ENCODE results near the gene RANBP1. TPM values are rescaled to one million over a fixed set of nuclear protein-coding genes. Genes with fewer than 3 reads are reported as not detected.
A peak's percentile ranks its signal among the peaks of the same experiment; 100 is the strongest.

RANBP1 gene
- total RNA-seq, 2 experiments from 2014 or later: 406 to 570 TPM

GRCh38 chr22:20127318-20127868 is 11.5 kb downstream of the RANBP1 start:
- TF ChIP-seq CTCF (conservative IDR thresholded peaks at IDR 0.05; ENCODE audit: low read length) (no peak), EZH2phosphoT487 (IDR thresholded peaks at IDR 0.05; ENCODE audit: borderline replicate concordance, low read depth, low read length) (no peak)

GRCh38 chr22:20127869-20128618 is 12.1 kb downstream of the RANBP1 start:
- intact Hi-C loops (cut with micrococcal nuclease; ENCODE audit: unreplicated experiment): no loop called here
- Histone ChIP-seq H4K20me1 (ENCODE audit: insufficient read depth, low read length) (peaks cover 9% of the 10 kb centered on the region), H3K4me2 (ENCODE audit: low read length) (no peak overlapping the region), H3K27ac (ENCODE audit: low read depth, low read length, poor library complexity, severe bottlenecking) (no peak overlapping the region), H3K9me2 (ENCODE audit: insufficient read depth, low read length) (no peaks in the 10 kb centered on the region), H2AFZ (ENCODE audit: low read length) (no peak overlapping the region), H3K36me3 (ENCODE audit: insufficient read depth, low read length) (peaks cover 58% of the 10 kb centered on the region), H3K9me3 (ENCODE audit: low read length) (no peaks in the 10 kb centered on the region), H3K79me2 (ENCODE audit: insufficient read depth, low read depth, low read length) (peaks cover 4% of the 10 kb centered on the region; the same call in 1 of the 2 replicates), H3K4me1 (ENCODE audit: insufficient read depth, low read length, poor library complexity, severe bottlenecking) (peaks cover 11% of the 10 kb centered on the region), H3K4me3 (ENCODE audit: low read depth, low read length, poor library complexity, severe bottlenecking) (no peak overlapping the region)
- no peak for TF ChIP-seq EZH2phosphoT487 (IDR thresholded peaks at IDR 0.05; ENCODE audit: borderline replicate concordance, low read depth, low read length)
- no peak for TF ChIP-seq CTCF (conservative IDR thresholded peaks at IDR 0.05; ENCODE audit: low read length)
- no peak for DNase-seq (ENCODE audit: low spot score)
- ChIA-PET CTCF (ENCODE audit: unreplicated experiment) (interaction anchor here (0.6 kb wide), 1 partner anchor 11 kb away, joined by 3 read pairs; the partner anchor contains the start of gene TRMT2A), POLR2A (no interaction called here)
- no TSS peak for BruUV-seq (replicated peaks)

More at GRCh38 chr22:20127318-20127868, 11.5 kb downstream of the RANBP1 start:
- DNase-seq (ENCODE audit: low spot score): no peak
- no peaks in the 10 kb centered on the region for H3K9me2 ChIP-seq (ENCODE audit: insufficient read depth, low read length)
- no TSS peak for BruUV-seq (replicated peaks)
- no peak overlapping the region for H3K4me3 ChIP-seq (ENCODE audit: low read depth, low read length, poor library complexity, severe bottlenecking)
- H3K4me1 ChIP-seq (ENCODE audit: insufficient read depth, low read length, poor library complexity, severe bottlenecking): peaks cover 11% of the 10 kb centered on the region
- H2AFZ ChIP-seq (ENCODE audit: low read length): no peak overlapping the region
- no peak overlapping the region for H3K4me2 ChIP-seq (ENCODE audit: low read length)
- ChIA-PET CTCF (ENCODE audit: unreplicated experiment) (no interaction called here), POLR2A (no interaction called here)
- H3K36me3 ChIP-seq (ENCODE audit: insufficient read depth, low read length): peaks cover 63% of the 10 kb centered on the region
- H3K79me2 ChIP-seq (ENCODE audit: insufficient read depth, low read depth, low read length): peaks cover 5% of the 10 kb centered on the region; the same call in 1 of the 2 replicates
- intact Hi-C loops (cut with micrococcal nuclease; ENCODE audit: unreplicated experiment): no loop called here
- H3K9me3 ChIP-seq (ENCODE audit: low read length): no peaks in the 10 kb centered on the region
- H4K20me1 ChIP-seq (ENCODE audit: insufficient read depth, low read length): peaks cover 9% of the 10 kb centered on the region
- no peak overlapping the region for H3K27ac ChIP-seq (ENCODE audit: low read depth, low read length, poor library complexity, severe bottlenecking)

GRCh38 chr22:20128619-20128901 is 12.7 kb downstream of the RANBP1 start:
- H3K4me2 ChIP-seq (ENCODE audit: low read length): no peak overlapping the region
- no peak overlapping the region for H3K4me3 ChIP-seq (ENCODE audit: low read depth, low read length, poor library complexity, severe bottlenecking)
- CTCF ChIA-PET (ENCODE audit: unreplicated experiment): interaction anchor here (0.6 kb wide), 1 partner anchor 12 kb away, joined by 3 read pairs; the partner anchor contains the start of gene TRMT2A
- DNase-seq (ENCODE audit: low spot score): no peak
- BruUV-seq (replicated peaks): no TSS peak
- H3K9me3 ChIP-seq (ENCODE audit: low read length): no peaks in the 10 kb centered on the region
- no peak overlapping the region for H2AFZ ChIP-seq (ENCODE audit: low read length)
- TF ChIP-seq CTCF (conservative IDR thresholded peaks at IDR 0.05; ENCODE audit: low read length) (no peak), EZH2phosphoT487 (IDR thresholded peaks at IDR 0.05; ENCODE audit: borderline replicate concordance, low read depth, low read length) (no peak)
- H3K9me2 ChIP-seq (ENCODE audit: insufficient read depth, low read length): no peaks in the 10 kb centered on the region
- peaks cover 11% of the 10 kb centered on the region for H3K4me1 ChIP-seq (ENCODE audit: insufficient read depth, low read length, poor library complexity, severe bottlenecking)
- H4K20me1 ChIP-seq (ENCODE audit: insufficient read depth, low read length): peaks cover 9% of the 10 kb centered on the region
- POLR2A ChIA-PET: no interaction called here
- H3K27ac ChIP-seq (ENCODE audit: low read depth, low read length, poor library complexity, severe bottlenecking): peak overlapping the region; percentile 4
- H3K79me2 ChIP-seq (ENCODE audit: insufficient read depth, low read depth, low read length): peaks cover under 1% of the 10 kb centered on the region; the same call in 1 of the 2 replicates
- H3K36me3 ChIP-seq (ENCODE audit: insufficient read depth, low read length): peaks cover 53% of the 10 kb centered on the region
- intact Hi-C loops (cut with micrococcal nuclease; ENCODE audit: unreplicated experiment): no loop called here

All from OCI-LY7 (cell line).